Stimulated activated CD8-positive, alpha-beta memory T cell treated with anti-CD3 and anti-CD28 coated beads, Interleukin-4, amount 100 ng/mL, for 48 hours (primary cell): ENCODE results near the gene ARFGEF2.
"Not testable (repeated sequence)": the region's sequence is repeated elsewhere in the genome, so short reads cannot be mapped to it uniquely, and the experiment has no call there.

ENCODE experiments used
- DNase-seq: peaks from one replicate; pipeline ENCODE4 v3.0.0-alpha.2; 2020

ARFGEF2 gene

DNA sequence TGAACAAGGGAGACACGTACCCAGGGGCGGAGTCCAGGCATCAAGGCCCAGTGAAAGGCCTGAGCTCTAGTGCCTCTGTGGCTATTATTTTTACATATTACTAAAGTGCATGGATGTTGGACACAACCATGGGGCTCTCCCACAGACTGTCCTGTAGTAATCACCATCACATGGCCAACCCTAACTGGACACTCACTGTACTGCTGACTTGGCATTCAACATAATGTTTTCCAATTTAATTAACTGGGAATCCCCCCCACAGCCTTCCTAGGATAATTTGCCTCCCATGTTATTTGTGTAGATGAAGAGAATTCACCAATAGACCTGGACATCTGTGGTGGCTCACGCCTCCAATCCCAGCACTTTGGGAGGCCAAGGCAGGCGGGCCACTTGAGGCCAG is 34.5 kb downstream of the ARFGEF2 start:
- no peak for DNase-seq

DNA sequence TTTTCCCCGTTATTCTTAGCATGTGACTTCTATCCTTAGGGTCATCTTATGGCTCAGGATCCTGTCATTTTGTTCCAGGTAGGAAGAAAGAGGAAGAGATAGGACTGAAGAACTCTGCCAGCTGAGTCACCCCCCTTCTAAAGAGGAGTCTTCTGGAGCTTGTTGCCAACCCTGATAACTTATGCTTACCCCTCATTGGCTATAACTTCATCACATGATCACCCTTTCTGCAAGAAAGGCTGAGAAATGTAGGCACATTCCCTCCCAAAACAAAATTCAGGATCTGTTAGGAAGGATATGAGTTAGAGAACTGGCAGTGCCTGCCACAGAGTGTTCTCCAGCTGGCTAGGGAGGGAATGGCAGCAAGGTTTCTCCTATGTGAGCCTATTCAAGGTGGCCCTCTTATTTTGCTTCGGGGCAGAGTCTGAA is 35.6 kb downstream of the ARFGEF2 start:
- DNase-seq: no peak

DNA sequence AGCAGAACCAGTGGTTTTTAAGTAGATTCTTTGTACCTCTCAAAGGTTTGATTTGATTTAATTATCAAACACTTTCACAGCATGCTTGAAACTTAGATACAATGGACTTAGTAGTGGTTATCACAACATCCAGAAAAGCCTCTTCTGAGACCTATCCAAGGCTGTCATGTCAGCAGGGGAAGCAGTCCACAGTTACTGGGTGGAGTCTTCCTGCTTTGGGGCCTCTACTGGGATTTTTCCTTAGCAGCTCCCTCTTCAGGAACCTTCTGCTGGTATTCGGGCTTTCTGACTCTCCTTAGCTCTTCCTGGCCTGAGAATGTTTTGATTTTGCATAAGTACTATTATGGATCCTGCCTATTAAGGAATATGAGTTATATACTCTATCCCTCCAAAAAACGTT is 36.0 kb downstream of the ARFGEF2 start:
- no peak for DNase-seq

DNA sequence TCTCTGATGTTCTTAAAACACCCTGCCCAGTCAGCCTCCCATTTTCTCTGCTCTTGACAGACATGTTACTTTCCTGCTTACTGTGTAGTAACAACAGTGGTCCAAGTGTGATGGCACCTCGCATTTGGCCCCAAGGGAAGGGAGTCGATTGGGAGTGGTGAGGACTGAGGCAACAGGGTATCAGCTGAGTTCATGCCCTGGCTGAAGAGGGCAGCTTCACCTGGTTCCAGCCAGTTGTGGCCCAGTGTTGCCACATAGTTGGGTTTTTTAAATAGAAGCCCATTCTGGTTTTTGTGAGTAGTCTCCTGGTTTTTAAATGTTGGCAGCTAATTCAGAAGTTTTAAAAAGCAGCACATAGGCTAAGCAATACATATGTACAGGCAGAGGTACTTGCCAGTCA is 37.2 kb downstream of the ARFGEF2 start:
- DNase-seq: no peak

GRCh38 chr20:48959899-48960550 is 38.5 kb downstream of the ARFGEF2 start:
- DNase-seq: no peak

DNA sequence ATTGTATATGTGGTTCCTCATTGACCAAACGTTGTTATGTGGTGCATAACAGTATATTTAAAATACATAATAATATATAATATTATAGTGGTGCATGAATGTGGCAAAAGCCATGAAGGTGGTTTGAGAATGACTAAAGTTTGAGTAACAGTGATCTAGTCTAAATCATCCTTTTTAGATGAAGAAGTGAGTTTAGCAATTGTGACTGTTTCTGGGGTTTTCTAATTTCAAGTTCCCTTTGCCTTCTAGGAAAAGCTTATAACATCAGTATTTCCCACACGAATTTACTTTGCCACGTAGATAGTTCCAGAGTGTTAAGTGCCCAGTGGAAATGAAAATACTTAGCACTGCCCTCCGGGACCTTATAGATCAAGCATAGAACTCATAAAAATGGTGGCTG is 40.9 kb downstream of the ARFGEF2 start:
- no peak for DNase-seq

DNA sequence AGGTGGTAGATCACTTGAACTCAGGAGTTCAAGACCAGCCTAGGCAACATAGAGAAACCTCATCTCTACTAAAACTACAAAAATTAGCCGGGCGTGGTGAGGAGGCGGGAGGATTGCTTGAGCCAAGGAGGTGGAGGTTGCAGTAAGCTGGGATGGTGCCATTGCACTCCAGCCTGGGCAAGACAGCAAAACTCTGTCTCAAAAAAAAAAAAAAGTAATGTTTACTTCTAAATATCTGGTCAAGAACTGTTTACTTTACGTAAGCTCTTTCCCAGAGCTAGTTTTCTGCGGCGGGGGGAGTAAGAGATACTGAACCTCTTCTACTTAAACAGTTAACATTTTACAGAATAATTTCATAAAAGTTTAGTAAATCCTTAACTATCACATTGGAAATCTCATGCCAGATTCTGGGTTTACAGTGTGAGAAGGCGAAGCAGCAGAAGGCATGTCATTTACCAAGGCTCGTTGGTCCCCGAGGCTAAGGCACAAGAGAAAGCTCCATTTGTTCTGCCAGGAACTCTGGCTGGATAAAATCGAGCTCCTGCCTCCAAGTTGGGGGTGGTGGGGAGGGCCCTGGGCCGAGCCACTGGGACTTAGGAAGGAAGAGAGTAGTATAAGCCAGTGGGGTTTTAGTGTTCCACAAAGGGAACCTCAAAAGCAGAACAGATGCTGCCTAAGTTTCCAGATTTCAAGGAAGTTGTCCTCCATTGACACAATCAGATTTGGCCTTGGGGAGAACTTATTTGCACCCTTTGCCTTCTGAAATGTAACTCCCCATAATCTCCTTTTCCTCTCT is 41.7 kb downstream of the ARFGEF2 start:
- DNase-seq: no peak

DNA sequence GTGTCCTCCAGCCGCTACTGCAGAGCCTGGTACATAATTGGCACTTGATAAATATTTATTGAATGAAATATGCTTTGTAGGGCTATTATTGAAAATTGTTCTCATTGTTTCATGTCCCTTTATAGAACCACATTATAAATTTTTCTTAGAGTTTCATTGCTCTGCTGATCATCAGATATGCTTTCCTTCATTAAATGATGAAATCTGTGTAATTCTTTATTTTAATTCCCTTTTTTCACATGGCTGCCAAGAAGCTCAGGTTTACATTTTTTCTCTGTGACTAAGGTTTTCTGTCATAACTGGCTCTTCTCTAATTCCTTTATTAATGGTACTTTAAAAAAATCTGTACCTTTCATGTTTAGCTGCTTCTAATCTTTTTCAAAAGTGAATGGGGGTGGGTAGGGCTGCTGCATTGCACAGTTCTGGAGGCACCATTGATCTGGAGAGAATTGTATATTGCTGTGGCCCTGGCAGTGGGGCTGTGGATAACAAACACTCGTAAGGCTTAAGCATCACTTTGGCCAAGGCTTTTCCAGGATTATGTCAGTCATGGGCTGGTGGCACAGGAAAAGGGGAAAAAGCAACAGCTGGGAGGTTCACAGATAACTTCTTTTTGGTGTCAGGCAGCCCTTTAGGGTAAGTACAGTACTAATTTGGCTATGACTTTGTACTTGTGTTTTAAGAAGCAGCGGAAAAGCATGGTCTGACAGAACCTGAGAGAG is 43.8 kb downstream of the ARFGEF2 start:
- DNase-seq: no peak

- no peak for DNase-seq
Observed at GRCh38 chr20:48970681-48971365, 49.3 kb downstream of the ARFGEF2 start.

GRCh38 chr20:48971956-48972355 is 50.4 kb downstream of the ARFGEF2 start:
- no peak for DNase-seq

DNA sequence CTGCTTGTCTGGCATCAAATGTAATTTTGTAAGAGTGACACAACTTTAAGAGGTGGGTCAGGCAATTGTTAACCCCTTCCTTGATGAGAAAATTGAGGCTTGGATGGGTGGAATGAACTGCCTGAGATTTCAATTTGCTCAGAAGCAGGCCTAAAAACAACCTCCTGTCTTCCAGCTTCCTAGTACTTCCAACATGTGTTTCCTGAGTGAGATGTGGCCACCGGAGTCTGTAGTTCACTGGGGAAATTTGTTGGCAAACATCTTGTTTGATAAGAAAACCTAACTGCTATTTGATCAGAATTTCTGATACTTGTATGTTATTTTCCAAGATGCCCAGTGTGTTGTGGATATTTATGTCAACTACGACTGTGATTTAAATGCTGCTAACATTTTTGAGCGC is 51.3 kb downstream of the ARFGEF2 start:
- no peak for DNase-seq

- DNase-seq: no peak
Observed at GRCh38 chr20:48975955-48976354, 54.4 kb downstream of the ARFGEF2 start.

DNA sequence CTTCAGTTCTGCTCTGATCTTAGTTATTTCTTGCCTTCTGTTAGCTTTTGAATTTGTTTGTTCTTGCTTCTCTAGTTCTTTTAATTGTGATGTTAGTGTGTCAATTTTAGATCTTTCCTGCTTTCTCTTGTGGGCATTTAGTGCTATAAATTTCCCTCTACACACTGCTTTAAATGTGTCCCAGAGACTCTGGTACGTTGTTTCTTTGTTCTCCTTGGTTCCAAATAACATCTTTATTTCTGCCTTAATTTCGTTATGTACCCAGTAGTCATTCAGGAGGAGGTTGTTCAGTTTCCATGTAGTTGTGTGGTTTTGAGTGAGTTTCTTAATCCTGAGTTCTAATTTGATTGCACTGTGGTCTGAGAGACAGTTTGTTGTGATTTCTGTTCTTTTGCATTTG is 58.5 kb downstream of the ARFGEF2 start:
- DNase-seq: not testable (repeated sequence)

DNA sequence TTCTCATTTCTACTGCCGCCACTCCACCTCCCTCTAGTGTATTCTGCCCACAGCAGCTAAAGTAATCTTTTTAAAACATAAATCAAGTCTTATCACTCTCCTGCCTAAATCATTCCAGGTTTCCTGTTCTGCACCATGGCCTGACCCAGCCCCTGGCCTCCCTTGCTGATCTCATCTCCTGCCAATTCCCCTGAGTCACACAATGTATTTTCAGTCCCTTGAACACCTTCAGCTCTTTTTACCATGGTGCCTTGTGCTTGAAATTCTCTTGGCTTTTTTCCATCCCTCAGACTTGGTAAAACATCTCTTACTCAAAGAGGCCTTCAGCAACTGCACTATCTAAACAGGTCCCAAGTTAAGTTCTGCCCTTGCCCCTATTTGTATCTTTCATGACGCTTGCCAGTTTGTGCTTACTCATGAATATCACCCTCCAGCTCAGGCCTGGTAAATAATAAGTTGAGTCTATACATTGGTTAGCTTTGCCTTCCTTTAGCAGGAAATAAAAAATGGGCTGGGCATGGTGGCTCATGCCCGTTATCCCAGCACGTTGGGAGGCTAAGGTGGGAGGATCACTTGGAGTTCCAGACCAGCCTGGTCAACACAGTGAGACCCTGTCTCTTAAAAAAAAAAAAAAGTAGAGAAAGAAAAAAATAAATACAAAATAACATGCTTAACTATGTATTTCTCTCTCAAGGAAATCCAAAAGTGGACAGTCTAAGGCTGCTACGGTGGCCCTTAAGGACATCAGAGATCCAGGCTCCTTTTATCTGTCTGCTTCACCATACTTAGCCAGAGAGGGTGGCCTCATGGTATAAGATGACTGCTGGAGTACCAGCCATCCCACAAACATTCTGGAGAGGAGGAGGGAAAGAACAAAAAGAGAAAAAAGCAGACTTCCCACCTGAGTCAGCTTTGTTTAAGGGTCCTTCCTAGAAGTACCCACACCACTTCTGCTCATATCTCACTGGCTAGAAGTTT is 62.2 kb downstream of the ARFGEF2 start:
- DNase-seq: no peak

GRCh38 chr20:48984575-48985219 is 63.2 kb downstream of the ARFGEF2 start:
- DNase-seq: no peak

DNA sequence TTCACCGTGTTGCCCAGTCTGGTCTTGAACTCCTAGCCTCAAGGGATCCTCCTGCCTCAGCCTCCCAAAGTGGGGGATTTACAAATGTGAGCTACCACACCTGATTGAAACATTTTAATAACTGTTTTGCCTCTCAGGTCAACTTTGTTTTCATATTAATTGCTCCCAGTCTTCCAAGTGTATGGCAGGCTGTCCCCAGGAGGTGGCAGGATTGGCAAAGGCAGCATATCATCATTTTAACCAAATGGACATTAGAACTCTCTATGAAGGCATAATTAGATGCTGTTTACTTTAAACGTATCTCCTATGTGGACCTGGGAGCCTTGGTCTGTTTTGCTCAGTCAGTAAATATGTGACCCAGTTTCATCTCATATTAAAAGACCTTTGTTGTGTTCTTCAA is 65.4 kb downstream of the ARFGEF2 start:
- DNase-seq: no peak

- no peak for DNase-seq
Observed at GRCh38 chr20:48990467-48990866, 69.0 kb downstream of the ARFGEF2 start.

GRCh38 chr20:48995589-48995988 is 74.1 kb downstream of the ARFGEF2 start:
- no peak for DNase-seq

DNA sequence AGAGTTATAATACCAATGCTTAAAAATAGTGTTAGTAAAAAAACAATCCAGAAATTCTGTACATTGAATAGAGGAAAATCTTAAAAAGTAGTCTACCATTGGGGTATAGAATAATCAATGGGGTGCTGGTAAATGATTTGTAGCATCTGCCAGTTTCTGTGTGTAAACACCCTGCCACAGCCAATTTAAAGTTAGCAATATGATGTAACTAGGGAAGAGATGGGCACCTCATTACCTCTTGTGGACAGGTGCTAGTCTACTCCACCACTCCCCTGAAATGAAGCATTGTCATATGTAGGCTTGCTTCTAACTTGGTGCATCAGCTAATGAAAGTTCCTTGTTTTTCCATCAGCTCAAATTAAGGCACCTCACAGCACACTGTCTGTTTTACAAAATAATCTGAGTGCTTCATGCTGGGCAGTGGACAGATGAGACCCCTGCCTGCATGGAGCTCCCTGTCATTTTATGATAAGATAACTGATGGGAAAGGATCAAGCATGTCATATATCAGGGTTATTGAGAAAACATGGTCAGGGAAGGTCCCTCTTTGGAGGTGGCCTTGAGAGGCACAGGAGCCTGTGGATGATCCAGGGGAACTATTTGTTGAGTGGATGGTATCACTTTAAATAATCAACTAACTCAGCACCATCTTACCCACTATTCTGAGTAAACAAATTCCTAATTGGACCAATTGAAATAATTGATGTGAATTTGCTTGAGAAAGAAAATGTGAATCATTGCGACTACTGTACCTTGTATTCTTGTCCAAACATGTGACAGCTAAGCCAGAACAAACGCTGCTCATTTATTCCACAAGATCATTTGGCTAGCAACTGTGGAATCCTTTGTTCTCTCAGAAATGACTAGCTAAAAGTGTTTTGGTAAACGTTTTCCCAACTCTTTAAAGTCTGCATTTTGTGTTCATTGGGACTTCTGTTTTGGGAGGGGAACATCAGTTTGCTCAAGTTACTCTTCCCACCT is 78.7 kb downstream of the ARFGEF2 start:
- no peak for DNase-seq

DNA sequence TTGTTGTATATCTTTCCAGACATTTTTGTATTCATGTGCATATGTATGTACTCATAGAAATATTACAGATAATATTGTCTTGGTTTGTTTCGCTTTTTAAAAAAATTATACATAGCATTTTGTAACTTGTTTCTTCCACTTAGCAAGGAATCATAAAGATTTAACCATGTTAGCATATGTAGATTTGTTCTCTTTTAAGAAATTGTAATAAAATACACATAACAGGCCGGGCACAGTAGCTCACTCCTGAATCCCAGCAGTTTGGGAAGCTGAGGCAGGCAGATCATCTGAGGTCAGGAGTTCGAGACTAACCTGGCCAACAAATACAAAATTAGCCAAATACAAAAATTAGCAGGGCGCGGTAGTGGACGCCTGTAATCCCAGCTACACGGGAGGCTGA is 80.2 kb downstream of the ARFGEF2 start:
- no peak for DNase-seq
